Medulla oblongata (tissue), 1 donor: Measurements from ENCODE around the gene FNDC3A.
"Not testable (repeated sequence)": the region's sequence is repeated elsewhere in the genome, so short reads cannot be mapped to it uniquely, and the experiment has no call there.

Experiments used
- DNase-seq: peaks from one replicate; pipeline ENCODE4 v3.0.0-alpha.2; 2015; ENCODE audit errors: extremely low spot score

The FNDC3A gene

DNA sequence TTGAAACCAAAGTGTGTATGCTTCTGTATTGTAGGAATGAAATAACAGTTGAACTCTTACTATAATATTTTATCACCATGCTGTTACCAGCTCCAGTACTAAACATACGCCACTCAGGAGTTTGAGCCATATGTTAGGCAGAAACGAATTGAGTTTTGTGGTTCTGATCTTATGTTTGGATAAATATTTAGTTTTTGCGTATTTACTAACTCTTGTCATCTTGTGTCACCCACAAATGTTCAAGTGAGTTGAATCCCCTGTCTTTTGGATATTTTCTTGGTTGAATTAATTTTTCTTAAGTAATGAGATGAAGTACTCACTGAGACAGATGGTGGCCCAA, 1.5 kb downstream of the FNDC3A start:
- peak; percentile 41 for DNase-seq

DNA sequence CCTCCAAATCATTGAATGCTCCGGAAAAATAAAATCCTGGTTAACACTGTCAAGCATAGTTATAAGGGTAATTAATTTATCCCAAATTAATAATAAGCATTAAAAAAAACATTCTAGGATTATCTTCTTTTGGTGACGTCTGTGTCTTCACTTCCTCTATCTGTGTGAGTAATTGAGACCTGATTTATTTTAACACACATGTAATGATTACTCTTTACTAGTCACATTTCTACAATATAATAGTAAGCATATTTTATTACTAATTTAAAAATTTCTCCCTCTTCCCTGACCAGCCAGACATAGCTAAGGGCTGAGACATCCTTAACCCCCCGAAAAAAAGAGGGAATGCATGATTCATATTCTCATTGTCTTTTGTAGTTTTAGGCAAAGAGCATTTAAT, 2.3 kb downstream of the FNDC3A start:
- no peak for DNase-seq

DNA sequence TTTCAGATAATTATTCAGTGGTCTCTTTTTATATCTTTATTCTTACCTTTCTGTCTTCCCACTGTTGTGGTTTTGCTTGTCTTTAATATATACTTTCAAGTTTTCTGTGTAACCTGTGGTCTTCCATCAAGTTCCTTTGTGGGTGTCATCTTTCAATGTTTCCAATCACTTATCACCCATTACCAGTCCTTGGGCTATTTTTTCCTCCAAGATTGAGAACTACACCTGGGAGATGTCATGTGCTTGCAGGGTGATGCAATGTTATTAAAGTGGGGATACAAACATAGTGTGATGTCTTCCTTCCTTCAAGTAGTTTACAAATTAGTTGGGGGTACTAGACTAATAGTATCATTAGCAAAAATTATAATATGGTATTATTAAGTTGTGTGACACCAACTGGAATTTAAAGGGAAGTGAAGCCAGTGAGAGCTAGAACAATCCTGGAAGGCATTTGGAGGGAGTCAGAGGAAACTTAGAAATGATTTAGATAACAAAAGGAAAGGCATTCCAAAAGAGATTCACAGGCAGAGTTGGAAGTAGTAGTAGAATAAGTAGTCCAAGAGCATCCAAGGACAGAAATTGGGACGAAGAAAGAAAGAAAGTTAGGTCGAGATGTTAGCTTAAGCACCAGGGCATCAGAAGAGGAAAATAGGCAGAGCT, 3.4 kb downstream of the FNDC3A start:
- no peak for DNase-seq

DNA sequence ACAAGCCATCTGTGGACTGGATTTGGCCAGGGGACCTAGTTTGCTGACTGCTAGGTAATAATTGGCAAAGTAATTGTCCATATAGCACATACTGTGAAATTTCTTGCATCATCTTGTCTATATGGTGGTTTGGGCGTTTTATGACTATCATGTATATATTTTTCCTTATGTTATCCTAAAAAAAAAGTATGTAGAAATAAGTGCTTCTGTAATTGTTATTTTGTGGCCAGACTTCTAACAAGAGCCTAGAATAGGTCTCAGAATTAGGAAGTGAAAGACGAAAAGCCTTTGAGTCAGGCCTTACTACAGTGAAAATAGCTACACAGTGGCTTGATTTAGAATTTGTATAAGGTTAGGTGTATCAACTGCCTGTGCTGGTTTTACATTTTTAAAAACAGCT, 4.2 kb downstream of the FNDC3A start:
- DNase-seq, result peak; percentile 47

DNA sequence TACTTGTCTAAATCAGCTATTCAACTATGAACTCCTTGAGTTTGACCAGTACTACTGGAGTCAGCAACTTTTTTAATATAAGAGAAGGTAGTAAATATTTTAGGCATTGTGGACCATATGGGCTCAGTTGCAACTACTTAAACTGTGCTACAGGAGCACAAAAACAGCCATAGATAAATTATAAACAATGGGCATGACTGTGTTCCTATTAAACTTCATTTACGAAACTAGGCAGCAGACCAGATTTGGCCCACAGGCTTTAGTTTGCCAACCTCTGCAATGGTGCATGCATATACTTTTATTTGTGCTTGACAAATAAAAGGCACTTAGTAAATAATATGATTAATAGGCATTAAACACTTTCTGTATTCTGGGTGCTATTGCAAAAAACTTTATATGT, 7.6 kb downstream of the FNDC3A start:
- no peak for DNase-seq

DNA sequence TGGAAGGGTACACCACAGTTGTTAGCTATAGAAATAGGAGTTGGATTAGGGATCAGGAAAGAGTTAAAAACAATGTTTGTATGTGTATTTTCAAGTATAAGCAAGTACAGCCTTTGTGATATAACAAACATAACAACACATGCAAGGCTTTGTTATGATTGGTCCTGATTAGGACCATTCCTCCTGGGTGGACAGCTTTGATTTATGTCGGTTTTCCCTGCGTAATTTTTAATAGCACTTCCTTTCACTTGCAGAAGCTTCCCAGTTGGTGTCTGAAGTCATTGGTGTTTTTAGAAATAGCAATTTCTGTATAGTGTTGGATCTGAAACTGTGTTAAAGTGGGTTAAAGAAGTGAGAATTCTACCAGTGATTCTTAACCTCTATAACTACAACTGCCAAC, 10.0 kb downstream of the FNDC3A start:
- no peak for DNase-seq

DNA sequence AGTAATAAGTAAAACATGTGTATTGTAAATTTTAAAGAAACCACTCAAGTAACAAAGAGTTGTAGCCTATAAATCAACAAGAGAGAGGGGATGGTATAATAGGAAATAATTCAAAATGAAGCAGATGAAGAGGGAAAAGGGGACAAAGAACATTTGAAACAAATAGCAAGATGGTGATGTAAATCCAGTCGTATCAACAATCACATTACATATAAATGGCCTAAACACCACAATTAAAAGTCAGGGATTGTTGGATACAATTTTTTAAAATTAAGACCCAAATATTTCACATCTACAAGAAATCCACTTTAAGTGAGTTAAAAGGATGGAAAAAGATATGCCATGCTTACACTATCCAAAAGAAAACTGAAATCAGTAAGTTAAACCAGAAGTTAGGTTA, 15.2 kb downstream of the FNDC3A start:
- DNase-seq, result no peak

DNA sequence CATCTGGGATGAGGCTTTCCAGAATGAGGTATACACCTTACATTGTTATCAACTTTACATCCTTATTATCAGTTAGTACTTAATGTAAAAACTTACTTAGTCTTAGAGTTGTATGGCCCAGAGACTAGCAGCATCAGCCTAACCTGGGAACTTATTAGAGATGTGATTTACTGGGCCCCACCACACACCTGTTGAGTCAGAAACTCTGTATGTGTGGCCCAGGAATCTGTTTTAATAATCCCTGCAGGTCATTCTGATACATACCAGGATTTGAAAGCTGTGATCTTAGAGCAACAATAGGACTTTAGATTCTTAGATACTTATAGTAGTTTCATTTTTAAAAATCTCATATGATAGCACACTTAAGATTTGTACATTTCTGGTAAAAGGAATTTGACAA, 17.4 kb downstream of the FNDC3A start:
- DNase-seq, result no peak

DNA sequence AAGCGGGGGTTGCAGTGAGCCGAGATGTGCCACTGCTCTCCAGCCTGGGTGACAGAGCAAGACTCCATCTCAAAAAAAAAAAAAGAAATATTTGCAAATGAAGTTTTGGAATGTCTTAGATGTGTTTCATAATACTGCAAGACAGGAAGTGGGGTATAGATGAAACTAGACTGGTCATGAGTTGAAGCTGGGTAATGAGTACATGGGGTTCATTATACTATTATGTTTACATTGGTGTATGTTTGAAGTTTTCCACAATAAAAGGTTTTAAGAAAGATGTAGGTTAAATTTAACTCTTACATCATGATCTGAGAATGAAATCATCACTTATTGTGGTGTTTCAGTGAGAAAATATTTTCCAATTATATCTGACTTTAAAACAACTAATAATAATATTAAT, 19.0 kb downstream of the FNDC3A start:
- no peak for DNase-seq

DNA sequence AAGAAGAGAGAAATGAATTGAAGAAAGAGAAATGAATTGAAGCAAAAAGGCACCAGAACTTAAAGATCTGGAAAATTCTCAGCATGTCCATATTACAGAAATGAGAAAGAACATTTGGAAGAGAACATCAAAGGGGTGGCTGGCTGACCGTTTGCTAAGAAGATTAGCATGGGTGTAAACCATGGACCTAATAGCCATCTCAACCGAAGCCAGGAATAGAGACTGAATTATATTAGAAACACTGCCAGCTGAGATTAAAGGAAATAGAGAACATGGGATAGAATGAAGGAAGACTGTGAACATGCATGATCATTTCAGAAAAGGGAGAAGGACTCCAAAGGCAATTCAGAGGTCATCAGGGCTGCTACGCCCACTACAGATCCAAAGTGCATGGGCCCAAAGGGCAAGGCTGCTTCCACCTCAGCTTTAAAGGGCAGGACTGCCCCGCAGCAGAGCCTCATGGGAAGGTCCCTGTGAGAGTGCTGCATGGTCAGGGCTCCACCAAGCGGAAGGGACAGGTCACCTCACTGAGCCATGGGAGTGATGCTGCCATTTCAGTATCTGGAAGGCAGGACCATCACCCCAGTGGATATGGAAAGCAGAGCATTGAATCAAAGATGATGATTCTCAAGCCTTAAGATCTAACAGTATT, 23.1 kb downstream of the FNDC3A start:
- DNase-seq, result no peak

DNA sequence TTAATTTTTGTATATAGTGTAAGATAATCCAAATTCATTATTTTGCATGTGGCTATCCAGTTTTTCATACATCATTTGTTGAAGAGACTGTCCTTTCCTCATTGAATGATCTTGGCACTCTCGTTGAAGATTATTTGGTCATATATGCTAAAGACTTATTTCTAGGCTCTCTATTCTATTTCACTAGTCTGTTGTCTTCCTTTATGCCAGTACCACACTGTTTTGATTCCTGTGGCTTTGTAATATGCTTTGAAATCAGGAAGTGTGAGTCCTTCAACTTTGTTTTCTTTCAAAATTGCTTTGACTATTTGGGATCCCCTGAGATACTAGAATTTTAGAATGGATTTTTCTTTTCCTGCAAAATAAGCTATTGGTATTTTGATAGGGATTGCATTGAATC, 24.5 kb downstream of the FNDC3A start:
- DNase-seq, result no peak

DNA sequence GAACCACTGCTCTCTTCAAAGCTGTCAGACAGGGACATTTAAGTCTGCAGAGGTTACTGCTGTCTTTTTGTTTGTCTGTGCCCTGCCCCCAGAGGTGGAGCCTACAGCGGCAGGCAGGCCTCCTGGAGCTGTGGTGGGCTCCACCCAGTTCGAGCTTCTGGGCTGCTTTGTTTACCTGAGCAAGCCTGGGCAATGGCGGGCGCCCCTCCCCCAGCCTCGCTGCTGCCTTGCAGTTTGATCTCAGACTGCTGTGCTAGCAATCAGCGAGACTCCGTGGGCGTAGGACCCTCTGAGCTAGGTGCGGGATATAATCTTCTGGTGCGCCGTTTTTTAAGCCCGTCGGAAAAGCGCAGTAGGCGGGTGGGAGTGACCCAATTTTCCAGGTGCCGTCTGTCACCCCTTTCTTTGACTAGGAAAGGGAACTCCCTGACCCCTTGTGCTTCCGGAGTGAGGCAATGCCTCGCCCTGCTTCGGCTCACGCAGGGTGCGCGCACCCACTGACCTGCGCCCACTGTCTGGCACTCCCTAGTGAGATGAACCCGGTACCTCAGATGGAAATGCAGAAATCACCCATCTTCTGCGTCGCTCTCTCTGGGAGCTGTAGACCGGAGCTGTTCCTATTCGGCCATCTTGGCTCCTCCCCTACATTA, 43.4 kb downstream of the FNDC3A start:
- not testable (repeated sequence) for DNase-seq

DNA sequence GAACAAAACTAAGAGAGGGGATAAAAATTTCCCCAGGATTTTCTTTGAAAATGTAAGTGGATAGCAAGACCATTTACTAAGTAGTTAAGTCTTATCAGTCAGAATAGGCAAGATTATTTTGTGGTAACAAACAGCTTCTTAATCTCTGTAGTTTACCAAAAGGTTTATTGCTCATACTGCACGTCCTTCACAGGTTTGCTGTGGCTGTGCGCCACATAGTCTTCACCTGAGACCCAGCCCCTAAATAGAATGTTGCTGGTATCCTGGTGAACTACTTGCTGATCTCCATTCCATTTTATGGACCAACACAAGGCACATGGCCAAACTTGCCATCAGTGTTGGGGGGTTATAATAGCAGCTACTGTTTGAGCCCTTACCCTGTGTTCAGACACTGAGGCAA, 44.6 kb downstream of the FNDC3A start:
- no peak for DNase-seq

DNA sequence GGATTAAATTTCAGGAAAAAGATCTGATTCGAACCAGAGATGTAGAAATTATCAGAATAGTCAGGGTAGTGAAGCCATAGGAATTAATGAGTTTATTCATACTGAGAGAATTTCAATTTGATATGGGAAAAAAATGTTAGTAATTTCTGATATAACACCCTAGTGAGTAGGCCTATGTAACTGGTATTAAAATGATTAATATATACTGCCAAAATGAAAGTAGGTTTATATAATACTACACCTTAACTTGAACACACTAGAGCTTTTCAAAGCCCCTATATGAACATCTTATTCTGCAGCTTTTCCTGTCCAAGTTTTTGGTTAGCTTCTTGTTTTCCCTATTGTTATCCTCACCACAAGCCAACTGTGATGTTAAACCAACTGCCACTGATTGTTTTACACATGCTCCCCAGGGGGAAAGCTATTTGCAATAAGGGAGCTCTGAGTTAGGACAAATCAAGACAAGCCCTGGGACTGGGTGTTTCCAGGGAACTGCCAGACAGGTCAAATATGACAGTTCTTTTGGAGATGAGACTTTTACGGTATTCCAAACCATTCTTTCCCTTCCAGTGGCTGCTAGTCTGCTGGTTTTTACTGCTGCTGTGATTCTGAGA, 45.3 kb downstream of the FNDC3A start:
- DNase-seq, result no peak

DNA sequence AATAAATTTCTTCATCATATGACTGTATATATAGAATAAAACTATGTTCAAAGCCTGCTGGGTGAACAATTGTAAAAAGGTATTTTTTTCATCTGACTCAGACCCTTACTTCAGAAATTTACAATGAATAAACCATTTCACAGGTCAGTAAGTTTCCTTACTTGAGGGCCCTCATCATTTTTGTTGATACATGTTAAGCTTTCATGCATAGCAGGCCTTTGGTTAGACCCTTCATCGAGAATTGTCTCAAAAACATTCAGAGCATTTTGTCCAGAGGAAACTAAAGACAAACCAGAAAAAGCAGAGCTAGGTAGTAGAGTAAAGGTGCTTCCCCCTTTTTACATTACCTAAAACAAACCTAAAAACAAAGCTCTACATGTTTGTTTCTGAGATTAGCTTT, 46.2 kb downstream of the FNDC3A start:
- no peak for DNase-seq

DNA sequence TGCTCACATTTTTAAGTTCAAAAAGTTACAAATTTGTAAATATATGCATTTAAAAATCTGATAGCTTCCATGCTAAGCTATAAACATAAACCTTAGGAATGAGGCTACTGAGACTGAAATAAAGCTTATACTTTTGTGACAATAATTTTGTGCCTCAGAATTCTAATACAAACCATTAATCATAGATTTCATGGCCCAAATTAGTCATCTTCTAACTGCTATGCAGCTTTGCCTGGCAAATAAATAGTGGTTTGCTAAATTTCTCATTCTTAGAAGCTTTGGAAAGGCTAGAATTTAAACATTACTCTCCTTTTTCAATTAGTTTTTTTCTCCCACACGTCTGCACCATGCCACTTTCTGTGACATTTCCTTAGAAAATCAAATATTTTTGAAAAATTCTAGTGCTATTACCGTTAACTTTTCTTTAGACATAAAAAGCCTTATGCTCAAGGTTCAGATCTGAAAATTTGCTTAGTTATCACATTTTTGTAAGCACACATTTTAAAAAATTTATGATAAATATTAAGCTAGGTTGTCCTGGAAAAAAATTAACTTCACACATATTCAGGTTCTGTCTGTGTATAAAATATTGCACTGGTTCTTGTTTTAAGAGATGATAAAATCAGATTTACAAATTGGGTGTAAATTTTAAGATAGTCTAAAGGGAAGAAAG, 46.9 kb downstream of the FNDC3A start:
- DNase-seq, result no peak

DNA sequence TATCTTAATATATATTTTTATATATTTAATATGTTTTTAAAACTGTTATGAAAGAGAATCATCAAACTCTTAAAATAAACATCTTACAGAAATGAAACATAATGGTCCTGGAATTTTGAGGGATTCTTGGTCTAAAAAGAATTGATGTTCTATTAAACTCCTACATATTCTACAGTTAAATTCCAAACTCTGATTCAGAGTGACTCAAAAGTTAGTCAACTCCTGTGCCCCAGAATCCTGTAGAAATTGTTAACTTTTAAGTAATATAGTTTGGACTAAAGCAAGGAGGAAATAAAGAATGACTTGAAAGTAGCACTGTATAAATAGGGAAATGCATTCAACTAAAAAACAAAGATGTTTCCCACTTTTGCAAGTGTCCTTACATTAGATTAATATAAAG, 47.7 kb downstream of the FNDC3A start:
- DNase-seq, result no peak

DNA sequence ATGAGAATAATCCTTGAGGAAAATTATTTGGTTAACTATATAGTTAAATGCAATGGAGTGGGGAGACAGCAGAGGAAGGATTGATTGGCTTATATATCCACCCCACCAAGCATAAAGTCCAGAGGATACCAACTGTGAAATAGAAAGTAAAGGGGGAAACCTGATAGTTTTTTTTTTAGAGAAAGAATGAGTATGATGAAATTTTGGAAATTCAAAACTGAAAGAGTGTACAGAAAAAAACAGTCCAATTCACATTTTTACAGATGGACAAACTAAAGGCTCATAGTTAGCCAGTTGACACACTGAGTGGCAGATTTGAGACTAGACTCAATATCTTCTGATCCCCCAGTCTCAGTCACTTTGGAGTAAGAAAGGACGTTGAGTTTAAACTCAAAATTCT, 51.1 kb downstream of the FNDC3A start:
- DNase-seq, result no peak

DNA sequence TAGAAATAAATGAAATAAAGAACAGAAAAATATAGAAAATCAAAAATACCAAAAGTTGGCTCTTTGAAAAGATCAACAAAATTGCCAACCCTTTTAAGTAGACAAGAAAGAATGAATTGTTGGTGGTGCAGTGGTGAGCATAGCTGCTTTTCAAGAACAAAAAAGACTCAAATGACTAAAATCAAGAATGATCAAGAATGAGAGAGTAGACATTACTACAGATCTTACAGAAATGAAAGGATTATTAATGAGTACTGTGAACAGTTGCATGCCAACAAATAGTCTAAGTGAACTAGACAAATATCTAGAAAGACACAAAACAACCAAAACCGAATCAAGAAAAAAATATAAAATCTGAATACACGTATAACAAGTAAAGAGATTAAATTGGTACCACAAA, 53.9 kb downstream of the FNDC3A start:
- DNase-seq, result no peak

DNA sequence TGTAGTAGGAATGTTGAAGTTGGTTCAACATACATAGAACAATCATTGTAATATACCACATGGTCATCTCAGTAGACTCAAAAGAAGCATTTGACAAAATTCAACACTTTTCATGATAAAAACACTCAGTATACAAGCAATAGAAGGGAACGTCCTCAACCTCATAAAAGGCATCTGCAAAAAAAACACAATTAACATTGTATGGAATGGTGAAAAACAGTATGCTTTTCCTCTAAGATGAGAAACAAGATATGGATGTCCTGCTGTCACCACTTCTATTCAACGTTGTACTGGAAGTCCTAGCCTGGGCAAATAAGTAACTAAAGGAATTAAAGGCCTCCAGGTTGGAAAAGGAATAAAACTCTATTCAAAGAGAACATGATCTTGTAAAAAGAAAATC, 54.5 kb downstream of the FNDC3A start:
- DNase-seq, result no peak

DNA sequence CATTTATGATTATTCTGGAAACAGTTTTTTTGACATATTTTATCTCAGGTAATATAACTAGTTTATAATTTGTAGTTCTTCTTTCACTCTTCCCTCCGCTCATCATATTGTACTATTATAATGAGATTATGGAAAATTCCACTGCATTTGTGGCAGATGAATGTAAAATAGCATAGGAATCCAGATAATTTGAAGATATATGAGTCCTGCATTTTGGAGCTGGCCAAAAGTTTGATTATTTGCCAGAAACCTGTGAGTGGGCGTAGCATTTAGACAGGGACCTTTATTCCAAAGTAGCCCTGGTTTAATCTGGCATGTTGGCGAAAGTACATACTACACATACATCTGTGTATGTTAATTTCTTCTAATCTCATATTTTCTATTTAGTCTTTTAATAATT, 65.2 kb downstream of the FNDC3A start:
- no peak for DNase-seq

DNA sequence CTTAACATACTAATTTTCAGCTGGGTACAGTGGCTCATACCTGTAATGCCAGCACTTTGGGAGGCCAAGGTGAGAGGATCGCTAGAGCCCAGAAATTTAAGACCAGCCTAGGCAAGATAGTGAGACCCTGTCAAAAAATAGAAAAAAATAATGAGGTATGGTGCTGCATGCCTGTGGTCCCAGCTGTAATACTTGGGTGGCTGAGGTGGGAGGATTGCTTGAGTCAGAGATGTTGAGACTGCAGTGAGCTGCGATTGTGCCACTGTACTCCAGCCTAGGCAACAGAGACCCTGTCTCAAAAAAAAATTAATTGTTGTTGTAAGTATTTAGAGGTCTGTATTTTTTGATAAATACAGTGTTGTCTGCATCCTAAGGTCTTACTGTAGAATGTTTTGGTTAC, 66.8 kb downstream of the FNDC3A start:
- DNase-seq, result no peak

DNA sequence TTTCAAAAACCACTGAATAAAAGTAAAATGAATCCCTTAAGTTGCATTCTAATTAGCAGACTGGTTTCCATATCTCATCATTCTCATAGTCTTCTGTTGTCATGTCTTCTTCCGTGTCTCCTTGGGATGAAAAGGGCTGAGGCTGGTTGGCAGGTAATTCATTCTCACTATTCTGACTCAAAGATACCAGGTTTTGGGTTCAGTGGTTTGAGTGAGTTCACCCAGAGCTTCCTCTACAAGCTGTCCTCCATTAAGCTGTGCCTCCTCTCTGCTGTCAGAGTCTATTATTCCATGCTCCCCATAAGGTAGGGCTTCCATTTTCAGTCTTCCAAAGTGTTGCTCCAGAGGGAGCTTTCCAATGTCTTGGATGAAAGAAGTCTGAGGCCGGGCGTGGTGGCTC, 68.3 kb downstream of the FNDC3A start:
- no peak for DNase-seq
